ENCODE data around the gene SLC35D2. TPM values are rescaled to one million over a fixed set of nuclear protein-coding genes. Genes with fewer than 3 reads are reported as not detected.
"Not testable (repeated sequence)": the region's sequence is repeated elsewhere in the genome, so short reads cannot be mapped to it uniquely, and the experiment has no call there.

Gene SLC35D2
- total RNA-seq, 1 experiment from 2014 or later, result 14.6 TPM

- ChIA-PET CTCF (interaction anchor here (1.1 to 2.2 kb wide), 2 partner anchors 30 to 289 kb away, joined by 3 to 8 read pairs; no protein-coding TSS in a partner anchor), POLR2A (interaction anchor here (0.6 kb wide), 1 partner anchor 189 kb away, joined by 4 read pairs; no protein-coding TSS in a partner anchor)
- ATAC-seq (no peak), DNase-seq (ENCODE audit: low spot score) (no peak)
- Mint-ChIP-seq H3K27ac (peak overlapping the region; percentile 44; the same call in 1 of the 2 replicates), H3K4me3 (no peak overlapping the region), H3K36me3 (no peaks in the 10 kb centered on the region; the same call in 1 of the 2 replicates), H3K27me3 (ENCODE audit: low read depth) (no peaks in the 10 kb centered on the region; the same call in 1 of the 2 replicates), H3K4me1 (peaks cover 19% of the 10 kb centered on the region), H3K9me3 (no peaks in the 10 kb centered on the region)
- TF ChIP-seq TCF7 (CRISPR knock-in tag; IDR thresholded peaks at IDR 0.05; ENCODE audit: low read depth) (no peak), ETV6 (CRISPR knock-in tag; IDR thresholded peaks at IDR 0.05) (no peak), ZBTB43 (CRISPR knock-in tag; IDR thresholded peaks at IDR 0.05) (no peak), E2F4 (CRISPR knock-in tag; IDR thresholded peaks at IDR 0.05; ENCODE audit: borderline replicate concordance, low read depth) (no peak), ZNF532 (CRISPR knock-in tag; IDR thresholded peaks at IDR 0.05; ENCODE audit: borderline replicate concordance) (no peak), HMGA2 (CRISPR knock-in tag; IDR thresholded peaks at IDR 0.05) (no peak), NR2C2 (CRISPR knock-in tag; IDR thresholded peaks at IDR 0.05) (no peak), CTCF (IDR thresholded peaks at IDR 0.05) (no peak), HMGXB4 (CRISPR knock-in tag; IDR thresholded peaks at IDR 0.05) (no peak)
Observed at GRCh38 chr9:96376891-96377874, 6.3 kb downstream of the SLC35D2 start.

- CTCF ChIA-PET; H3K9me3 Mint-ChIP-seq; H3K27ac Mint-ChIP-seq; H3K4me3 Mint-ChIP-seq; H3K27me3 Mint-ChIP-seq (ENCODE audit: low read depth); H3K36me3 Mint-ChIP-seq; ATAC-seq; DNase-seq (ENCODE audit: low spot score): not testable (repeated sequence)
- POLR2A ChIA-PET, result interaction anchor here (0.7 kb wide), 1 partner anchor 266 kb away, joined by 3 read pairs; no protein-coding TSS in a partner anchor
- H3K4me1 Mint-ChIP-seq, result peaks cover 10% of the 10 kb centered on the region
Observed at GRCh38 chr9:96375507-96375906, 8.0 kb downstream of the SLC35D2 start.
